Measurements from ENCODE around the gene SYT2.

SYT2 gene

GRCh38 chr1:202704601-202705000 is 5.7 kb downstream of the SYT2 start:
- DNase-seq (ENCODE audit: low spot score), result no peak

DNA sequence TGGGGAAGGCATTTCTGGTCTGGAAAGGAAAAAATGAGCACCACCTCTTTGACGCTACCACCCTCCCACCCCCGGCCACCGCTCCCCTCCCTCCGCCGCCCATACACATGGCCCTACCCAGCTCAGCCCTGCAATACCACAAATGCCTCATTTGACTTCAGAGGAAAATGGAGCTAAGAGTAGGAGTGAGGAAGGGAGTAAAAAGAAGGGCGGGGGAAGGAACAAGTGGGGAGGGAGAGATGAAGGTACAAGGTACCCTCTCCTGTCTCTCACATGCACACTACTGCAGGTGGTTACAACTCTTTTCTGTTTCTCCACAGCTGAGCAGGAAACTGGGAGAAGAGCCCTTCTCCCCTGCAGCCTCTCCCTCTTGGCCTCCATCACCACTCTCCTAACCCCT is 7.1 kb downstream of the SYT2 start:
- DNase-seq (ENCODE audit: low spot score), result no peak

DNA sequence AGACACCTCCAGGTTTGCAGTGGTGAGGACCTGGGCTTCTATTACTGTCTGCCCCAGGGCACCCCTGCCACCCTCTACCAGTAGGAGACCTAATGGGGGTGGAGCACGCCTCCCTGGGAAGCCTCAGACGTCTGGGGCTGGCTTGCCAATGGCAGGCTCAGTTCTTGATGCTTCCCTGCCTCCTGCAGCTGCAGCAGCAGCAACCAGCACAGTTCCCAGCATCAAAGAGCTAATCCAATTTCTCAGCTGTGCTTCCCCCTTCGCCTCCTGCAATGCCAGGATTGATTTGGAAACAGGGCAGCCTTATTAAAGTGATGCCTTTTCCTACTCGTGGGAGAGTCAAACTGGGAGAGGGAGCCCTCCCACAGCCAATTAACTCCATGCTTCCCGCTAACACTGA is 8.2 kb downstream of the SYT2 start:
- no peak for DNase-seq (ENCODE audit: low spot score)

- DNase-seq (ENCODE audit: low spot score), result no peak
Observed at GRCh38 chr1:202701200-202701599, 9.1 kb downstream of the SYT2 start.

- no peak for DNase-seq (ENCODE audit: low spot score)
Observed at GRCh38 chr1:202700061-202700460, 10.2 kb downstream of the SYT2 start.

GRCh38 chr1:202698276-202698675 is 12.0 kb downstream of the SYT2 start:
- DNase-seq (ENCODE audit: low spot score), result no peak

DNA sequence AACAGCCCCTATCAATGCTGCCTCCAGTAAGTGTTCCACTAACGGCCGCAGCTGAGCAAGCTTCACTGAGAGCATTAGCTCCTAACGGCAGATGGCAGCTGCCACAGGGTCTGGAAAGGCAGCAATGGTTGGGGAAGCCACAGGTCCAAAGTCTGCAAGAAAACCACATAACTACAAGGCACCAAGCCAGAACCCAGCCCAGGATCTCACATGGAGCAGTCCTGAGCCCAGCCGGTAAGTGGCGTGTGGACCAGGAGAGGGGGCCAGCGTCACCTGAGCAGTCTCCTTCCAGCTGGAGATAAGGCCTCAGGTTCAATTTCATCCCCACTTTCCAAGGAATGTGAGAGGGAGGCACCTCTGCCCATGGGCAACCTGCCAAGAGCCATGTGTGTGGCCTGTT is 13.2 kb downstream of the SYT2 start:
- no peak for DNase-seq (ENCODE audit: low spot score)

- DNase-seq (ENCODE audit: low spot score), result no peak
Observed at GRCh38 chr1:202694314-202694713, 15.9 kb downstream of the SYT2 start.

- peak; percentile 70 for DNase-seq (ENCODE audit: low spot score)
Observed at GRCh38 chr1:202692959-202693555, 17.2 kb downstream of the SYT2 start.

- DNase-seq (ENCODE audit: low spot score), result no peak
Observed at GRCh38 chr1:202691816-202692215, 18.4 kb downstream of the SYT2 start.

DNA sequence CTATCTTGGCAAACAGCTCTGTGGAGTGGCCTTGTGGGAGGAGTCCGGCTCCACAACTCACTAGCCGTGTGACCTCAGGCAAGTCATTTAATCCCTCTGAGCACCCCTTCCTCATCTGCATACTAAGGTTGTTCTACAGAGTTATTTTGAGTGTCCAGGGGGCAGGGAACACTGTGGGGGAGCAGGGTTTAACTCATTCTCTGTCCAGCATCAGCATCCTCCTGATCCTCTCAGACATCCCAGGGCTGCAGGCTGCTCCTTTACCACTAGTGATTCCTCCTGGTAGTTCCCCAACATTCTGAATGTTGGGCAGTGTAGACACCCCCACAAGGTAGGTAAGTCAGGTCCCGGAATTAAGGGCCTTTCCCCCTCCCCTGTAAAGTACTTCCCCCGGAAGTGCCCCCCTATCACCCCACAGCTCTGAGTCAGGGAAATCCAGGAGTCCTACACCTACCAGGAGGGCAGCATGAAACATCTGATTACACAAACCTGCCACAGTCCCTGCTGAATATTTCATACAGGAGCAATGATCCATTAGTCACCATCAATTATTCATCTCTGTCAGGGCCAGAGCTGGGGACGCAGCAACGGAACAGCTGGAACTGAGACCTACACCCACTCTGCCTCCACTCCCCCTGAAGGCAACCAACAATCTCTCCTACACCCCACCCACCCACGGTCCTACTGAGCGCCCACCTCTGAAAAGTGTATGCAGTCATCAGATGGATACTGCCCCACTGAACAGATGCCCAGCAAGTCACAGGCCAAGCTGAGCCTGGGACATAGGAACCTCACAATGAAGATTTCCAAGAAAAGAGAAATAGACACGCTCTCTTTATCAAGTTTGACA is 20.5 kb downstream of the SYT2 start:
- DNase-seq (ENCODE audit: low spot score), result no peak

DNA sequence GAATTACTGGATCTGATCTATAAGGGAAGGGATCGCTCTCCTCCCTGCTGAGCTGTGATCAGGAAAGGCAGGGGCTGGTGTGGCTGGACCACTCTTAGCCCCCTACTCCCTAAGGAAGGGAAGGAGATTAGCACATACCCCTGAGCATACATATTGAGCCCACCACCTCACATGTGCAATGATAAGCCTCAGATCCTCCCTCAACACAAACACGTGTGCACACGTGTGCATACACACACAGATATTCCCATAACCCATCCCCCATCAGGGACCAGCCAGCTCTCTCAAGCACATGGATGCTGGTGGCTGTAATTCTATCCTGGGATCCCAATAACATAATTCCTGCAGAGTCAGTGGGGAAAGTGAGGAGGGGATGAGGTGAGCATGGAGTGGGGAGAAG is 21.2 kb downstream of the SYT2 start:
- no peak for DNase-seq (ENCODE audit: low spot score)

DNA sequence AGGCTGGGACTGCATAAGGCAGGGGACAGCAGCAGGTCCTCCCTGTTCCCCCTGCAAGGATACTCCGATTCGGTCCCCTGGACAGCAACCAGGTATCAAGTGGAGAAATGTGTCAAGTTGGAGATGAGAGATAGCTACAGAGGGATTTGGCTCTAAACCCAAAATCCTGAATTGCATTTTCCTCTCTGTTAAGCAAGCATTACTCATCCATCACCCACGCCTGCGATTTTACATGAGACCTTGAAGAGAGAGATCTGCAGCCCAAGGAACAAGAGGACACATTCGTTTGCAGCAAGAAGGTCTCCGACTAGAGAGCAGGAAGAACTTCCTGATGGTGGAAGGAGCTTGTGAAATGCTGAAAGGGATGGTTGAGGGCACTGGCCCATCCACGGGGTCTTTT is 21.9 kb downstream of the SYT2 start:
- DNase-seq (ENCODE audit: low spot score), result no peak

- DNase-seq (ENCODE audit: low spot score), result no peak
Observed at GRCh38 chr1:202687798-202688197, 22.5 kb downstream of the SYT2 start.

DNA sequence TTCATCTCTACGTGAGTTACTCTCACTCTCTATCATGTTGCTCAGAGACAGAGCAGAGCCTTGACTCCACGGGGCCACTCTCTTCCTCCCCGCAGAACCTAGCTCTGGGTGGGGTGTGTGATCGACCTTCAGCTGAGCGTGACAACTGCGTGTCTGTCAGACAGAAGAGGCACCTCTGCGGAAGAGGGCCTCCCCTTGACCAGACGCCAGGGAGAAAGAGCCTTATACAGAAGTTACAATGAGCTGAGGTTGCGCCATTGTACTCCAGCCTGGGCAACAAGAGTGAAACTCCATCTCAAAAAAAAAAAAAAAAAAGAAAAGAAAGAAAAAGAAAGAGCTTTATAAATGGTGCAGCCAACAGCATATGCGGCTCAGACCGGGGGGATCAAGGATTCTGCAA is 22.9 kb downstream of the SYT2 start:
- no peak for DNase-seq (ENCODE audit: low spot score)

DNA sequence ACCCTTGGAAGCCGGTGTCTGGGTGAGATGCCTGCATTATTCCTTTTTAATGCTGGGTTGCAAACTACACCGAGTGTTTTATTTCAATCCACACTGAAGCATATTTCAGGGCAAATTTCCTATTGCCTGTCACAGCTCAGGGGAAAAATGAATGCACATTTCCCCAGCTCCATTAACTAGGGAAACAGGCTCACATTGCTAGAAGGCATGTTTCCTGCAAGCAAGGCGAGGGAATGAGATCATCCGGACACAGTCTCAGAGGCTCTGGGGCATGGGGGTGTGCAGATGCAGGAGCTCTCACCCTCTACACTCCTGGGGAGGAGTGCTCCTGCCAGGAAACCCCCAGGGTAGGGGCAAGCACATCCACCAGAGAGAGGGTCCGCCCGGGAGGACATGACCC is 24.6 kb downstream of the SYT2 start:
- no peak for DNase-seq (ENCODE audit: low spot score)

GRCh38 chr1:202684716-202685115 is 25.5 kb downstream of the SYT2 start:
- no peak for DNase-seq (ENCODE audit: low spot score)

DNA sequence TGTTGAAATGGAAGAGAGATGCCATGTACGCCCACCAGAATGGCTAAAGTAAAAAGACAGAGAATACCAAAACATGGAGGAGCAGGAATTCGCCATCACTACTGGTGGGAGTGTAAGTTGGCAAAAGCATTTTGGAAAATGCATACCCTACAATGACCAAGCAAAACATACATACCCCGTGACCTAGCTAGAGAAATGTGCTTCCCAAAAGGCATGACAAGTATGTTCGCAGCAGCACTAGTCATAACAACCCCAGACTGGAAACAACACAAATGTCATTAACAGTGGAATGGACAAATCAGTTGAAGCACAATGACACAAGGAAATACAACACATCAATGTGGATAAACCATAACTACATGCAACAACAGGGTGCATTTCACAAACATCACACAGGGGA is 27.2 kb downstream of the SYT2 start:
- DNase-seq (ENCODE audit: low spot score), result no peak

DNA sequence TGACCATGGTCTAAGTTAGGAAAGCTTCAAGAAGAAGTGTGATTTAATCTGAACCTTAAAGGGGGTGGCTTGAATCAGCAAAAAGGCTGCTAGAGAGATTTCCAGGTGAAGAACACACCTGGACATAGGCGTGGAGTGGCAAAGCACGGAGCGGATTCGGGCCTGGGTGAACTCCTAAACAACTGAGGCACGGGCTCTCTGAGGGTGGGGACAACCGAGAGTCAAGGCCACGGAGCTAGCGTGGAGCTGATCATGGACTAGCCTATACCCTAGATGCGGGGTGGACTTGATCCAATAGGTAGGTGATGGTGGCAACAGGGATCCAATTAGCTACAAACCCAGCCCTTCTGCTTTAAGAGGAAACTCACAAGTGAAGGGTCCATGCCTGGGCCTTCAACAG is 27.8 kb downstream of the SYT2 start:
- DNase-seq (ENCODE audit: low spot score), result no peak

DNA sequence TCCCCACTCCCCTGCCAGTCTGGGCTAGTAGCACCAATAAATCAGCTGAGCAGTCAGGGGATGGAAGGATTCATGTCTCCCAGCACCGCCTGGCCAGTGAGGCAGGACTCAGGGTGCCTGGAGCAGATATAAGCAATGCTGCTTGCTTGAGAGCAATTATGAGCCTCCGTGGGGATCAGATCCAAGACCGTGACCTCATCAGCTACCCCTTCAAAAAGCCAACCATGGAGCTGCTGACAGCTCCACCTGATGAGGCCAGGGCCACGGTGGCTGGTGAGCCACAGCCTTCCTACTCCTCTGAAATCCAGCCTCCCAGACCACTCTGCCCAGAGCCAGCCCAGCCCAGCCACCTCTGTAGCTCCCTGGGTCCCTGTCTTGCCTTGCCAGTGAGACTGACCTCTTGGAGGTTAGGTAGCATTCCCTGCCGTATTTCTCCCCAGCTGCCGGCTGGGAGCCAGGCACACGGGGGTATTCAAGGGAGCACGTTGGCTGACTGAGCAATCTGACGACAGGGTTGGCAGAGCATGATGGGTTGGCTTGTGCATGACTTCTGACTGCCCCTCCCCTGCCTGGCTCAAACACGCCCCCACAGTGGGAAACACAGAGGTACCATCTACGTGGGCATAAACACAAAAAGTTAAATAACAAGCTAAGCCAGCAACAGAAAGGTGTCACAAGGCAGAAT is 28.4 kb downstream of the SYT2 start:
- no peak for DNase-seq (ENCODE audit: low spot score)

DNA sequence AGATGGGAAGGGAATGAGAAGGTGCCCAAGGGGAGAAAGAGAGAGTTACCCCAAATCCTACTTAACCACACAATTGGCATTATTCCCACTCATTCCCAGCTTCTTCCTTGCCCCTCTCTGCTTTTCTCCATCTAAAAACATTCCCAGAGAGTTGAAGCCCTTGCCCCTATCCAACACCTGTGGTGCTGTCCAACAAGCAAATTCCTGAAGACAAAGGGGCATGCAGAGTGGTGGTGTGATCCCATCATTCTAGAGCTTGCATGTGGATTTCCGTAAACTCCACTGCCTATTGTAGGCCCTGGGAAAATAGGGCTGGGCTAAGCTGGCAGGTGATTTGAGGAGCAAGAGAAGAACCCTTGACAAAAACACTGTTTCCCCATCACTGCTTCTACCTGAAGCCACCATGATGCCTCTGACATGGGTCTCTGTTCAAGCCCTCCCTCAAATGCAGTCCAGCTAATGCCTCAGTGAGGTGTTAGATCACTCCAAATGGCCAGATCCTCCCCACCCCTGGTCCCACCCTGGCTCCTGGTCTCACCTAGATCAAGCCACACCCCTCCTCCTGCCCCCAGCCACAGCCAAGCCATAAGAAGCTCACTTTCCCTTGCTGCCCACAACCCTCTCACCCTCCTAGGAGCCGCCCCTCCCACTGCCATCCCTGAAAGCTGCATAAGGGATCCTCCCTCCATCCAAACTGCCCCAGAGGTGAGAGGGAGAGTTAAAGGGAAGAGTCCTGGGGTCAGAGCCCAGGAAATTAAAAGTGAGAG is 29.5 kb downstream of the SYT2 start:
- DNase-seq (ENCODE audit: low spot score), result no peak

GRCh38 chr1:202679406-202680177 is 30.7 kb downstream of the SYT2 start:
- no peak for DNase-seq (ENCODE audit: low spot score)
